SU-DHL-6 (cell line): ENCODE results near the gene HDGF.

Source experiments
- CTCF ChIP-seq: fragments of 200-600 bp; sonication (generic); IDR thresholded peaks from one replicate; pipeline ENCODE4 v1.5.1; 2017; ENCODE audit warnings: antibody characterized with exemption, mild to moderate bottlenecking, low read length, moderate library complexity; ENCODE audit not compliant: insufficient read depth, poor library complexity, severe bottlenecking
- EZH2phosphoT487 ChIP-seq: fragments of 200-600 bp; sonication (generic), shearing (Covaris generic); conservative IDR thresholded peaks from 2 replicates; pipeline ENCODE4 v1.6.1; 2018; ENCODE audit warnings: mild to moderate bottlenecking, antibody characterized with exemption, low read length, moderate library complexity, mixed read lengths

- TF ChIP-seq CTCF (no peak), EZH2phosphoT487 (no peak)
These were observed 12.6 kb downstream of the HDGF start for GRCh38 chr1:156738916-156739315.
